Suprapubic skin (tissue), 3 donors: ENCODE measurements around the gene TCF3.

Experiments used
- CTCF ChIP-seq, 2 donors: fragments of 200-600 bp in 1 of 2; fragments of 450-650 bp in 1 of 2; sonication (generic) in 1 of 2; IDR thresholded peaks; one replicate each; pipeline ENCODE4 v1.5.1; 2016 to 2019; ENCODE audit warnings: antibody characterized with exemption in 2 of 2, mild to moderate bottlenecking in 1 of 2, moderate library complexity in 1 of 2
- POLR2AphosphoS5 ChIP-seq, 3 donors: sonication (generic); formaldehyde crosslinking; IDR thresholded peaks; one replicate each; pipeline ENCODE4 v1.6.1; 2017; ENCODE audit warnings: antibody characterized with exemption in 3 of 3

- no peak for TF ChIP-seq POLR2AphosphoS5 (IDR thresholded peaks at IDR 0.05)
- no peak for TF ChIP-seq CTCF (IDR thresholded peaks at IDR 0.05)
Observed at GRCh38 chr19:1653300-1653628, 849 bp upstream of the TCF3 start.
